Activated CD8-positive, alpha-beta memory T cell treated with anti-CD3 and anti-CD28 coated beads, Interleukin-2, amount 50 U/mL, for 1 hour (primary cell): ENCODE measurements around the gene MDC1.

Experiments used
- DNase-seq: peaks from one replicate; pipeline ENCODE4 v3.0.0-alpha.2; 2020; ENCODE audit errors: extremely low read depth

The MDC1 gene

DNA sequence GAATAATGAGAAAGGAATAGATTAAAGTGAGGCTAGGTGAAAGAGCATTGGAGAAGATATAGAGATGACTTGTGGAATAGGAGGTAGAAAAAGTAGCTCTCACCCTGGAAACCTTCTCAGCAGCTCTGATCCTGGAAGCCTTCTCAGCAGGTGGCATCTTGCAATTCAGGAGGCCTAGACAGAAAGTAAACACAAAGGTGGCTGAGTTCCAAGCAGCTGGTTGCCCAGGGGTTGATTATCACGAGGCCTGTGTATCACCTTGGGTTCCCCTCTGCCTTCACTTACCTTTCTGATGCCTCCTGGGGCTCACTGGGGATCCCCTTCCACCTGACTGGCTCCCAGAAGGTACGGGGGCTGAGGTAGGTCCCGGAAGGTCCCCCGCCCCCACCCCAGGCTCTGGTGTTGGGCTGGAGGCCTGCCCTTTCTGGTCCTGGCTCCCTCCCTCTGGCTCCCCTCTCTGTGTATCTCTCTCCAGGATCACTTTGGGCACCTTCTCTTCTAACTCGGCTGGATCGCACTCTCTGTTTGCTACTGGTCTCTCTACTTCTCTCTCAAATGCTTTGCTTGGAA lies 9.7 kb downstream of the MDC1 start:
- DNase-seq = no peak

DNA sequence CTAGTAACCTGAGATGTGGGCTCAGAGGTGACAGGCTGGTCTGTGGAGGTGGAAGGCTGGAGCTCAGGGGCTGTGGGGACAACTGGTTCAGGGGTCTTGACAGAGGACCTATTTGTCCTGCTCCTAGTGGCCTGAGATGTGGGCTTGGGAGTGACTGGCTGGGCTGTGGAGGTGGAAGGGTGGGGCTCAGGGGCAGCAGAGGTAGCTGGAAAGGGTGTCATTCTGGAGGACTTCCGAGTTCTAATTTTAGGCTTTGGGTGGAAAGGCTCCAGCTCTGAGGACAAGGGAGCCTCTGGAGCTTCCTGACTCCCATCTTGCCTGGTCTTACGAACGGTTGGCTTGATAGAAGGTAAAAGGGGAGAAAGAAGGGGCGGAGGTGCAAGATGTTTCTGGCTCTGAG lies 11.5 kb downstream of the MDC1 start:
- no peak for DNase-seq

DNA sequence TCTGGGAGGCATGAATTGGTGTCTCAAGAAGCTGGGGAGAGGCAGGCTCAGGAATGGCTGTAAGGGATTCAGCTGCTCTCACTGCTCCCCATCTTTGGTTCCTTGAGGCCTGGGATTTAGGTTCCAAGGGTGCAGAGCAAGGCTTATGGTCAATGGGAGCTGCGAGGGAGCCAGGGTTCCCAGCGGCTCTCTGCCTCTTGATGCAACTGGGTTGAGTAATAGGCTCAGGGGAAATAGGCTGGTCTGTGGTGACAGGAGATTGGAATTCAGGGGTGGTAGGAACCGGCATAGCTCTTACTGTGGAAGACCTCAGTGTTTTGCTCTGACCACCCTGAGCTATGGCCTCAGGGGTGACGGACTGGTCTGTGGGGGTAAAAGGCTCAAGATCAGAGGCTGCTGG lies 13.3 kb downstream of the MDC1 start:
- no peak for DNase-seq

DNA sequence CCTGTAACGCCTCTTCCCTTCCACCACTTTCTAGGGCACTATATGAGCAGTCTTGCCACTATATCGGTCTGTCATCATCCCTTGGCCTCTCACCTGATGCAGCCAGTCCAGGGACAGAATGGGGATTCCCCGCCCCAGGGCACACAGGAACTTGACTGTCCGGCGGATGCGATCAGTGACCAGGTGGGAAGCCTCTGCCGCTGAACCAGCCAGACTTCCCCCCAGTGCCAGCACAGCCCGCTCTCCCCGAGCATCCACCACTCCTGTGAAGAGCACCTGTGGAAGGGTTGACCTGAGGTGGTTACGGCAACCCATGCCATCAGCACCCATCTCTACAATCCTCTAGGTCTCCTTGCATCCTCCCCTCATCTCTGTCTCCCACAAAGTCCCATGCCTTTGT lies 14.1 kb downstream of the MDC1 start:
- no peak for DNase-seq

DNA sequence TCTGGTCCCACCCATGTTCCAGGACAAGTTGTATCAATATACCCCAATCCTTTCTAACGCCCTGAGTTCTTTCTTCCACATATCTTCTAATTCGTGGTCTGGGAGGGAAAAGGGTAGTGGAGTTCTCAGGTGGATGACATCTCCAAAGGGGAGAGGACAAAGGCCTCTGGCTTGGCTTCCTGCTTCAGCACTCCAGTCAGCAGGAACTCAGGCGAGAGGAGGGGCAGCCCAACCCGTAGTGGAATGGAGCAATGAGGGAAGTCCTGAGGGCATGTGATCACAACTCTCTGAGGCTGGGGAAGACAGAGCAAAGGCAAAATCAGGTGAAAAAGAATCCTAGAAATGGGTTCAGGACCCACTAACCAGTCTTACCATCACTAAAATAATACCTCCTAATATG lies 16.7 kb downstream of the MDC1 start:
- DNase-seq = no peak

DNA sequence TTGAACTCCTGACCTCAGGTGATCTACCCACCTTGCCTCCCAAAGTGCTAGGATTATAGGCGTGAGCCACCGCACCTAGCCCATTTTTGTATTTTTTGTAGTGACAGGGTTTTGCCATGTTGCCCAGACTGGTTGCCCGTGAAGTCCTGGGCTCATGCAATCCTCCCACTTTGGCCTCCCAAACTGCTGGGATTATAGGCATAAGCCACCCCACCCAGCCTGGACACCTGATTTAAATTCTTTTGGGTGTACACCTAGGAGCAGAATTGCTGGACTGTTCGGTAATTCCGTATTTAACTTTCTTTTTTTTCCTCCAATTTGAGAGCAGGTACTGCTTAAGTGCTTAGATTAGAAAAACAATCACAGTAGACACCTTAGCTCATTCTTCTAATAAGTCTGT lies 20.6 kb downstream of the MDC1 start:
- DNase-seq = no peak

DNA sequence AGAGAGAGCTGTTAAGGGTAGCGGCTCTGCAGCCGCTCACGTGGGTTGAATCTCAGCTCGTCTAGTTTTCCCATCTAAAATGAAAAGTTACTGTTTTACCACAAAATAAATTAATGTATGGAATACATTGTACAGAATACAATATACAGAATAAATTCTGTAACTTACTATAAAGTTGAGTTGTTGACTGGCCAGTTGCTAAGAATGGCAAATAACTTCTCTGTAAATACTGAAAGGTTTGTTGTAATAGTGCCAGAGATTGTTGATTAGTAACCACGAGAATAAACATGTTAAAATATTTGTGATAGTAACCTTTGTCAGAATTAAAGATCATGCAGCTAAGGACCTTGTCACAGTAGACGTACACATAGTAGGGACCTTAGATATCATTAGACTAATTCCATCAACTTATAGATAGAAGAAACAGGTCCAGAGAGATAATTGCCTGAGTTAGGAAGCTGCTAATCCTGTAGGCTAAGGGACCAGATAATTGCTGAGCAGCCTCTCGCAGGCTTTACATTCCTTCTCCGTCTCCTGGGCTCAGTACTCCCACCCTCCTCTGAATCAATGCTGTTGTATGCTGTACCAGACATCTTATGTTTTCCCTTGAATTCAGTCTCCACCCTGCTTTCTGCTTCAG lies 25.8 kb downstream of the MDC1 start:
- DNase-seq = no peak

DNA sequence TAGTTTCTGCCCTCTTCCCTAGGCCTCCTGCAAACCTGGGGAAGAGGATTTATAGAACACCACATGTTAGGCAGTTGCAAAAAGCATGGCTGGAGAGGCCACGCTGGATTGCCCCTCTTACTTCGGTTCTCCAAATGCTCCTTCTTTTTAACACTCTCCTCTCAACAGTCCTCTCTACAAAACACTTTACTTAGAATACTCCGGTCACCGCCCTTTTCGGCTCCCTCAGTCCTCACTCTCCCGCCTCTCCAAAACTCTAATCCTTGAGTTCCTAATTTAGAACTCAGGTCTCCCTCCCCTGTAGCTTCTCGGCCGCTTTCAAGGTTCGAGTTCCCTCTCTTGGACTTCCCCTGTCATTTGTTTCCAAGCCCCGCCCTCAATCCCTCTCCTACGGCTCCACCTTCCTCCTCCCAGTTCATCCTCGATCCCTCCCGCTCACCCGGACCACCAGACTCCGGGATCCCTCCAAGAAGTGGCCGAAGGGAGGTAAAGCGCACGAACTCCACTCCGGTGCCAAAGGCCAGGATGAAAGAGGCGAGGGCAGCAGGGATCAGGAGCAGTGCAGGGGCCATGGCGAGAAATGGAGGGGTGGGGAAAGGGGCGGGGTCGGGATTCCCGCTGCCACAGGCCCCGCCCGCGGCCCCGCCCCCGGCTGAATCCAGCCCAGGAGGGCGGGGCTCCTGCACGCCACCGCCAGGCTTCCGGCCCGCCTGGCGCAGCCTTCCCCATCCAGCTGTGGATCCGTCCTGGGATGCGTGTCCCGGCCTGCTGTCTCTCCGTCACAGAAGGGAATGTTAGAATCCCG lies 26.5 kb downstream of the MDC1 start, which contains the start of gene NRM:
Gene NRM (minus strand): TSS at position 582 of the 805 bp plus-strand sequence. CDS start 10 bp downstream, at position 572.
- DNase-seq = no peak

DNA sequence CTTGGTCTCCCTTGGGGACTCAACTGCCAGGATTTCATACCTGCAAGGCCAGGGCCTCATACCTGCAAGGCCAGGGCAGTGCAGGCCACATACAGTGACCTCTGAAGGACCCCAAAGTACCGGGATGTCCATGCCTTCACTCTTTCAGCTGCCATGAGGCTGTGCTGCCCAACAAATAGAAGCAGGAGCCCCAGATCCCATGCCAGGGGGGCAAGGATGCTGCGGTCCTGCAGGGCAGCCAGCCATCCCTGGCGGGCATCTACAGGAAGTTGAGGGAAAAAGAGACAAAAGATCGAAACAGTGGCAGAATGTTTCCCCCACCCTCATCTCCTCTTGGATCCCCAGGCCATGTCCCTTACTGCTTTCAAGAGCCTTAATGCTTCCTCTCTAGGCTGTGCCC lies 27.1 kb downstream of the MDC1 start:
- no peak for DNase-seq

DNA sequence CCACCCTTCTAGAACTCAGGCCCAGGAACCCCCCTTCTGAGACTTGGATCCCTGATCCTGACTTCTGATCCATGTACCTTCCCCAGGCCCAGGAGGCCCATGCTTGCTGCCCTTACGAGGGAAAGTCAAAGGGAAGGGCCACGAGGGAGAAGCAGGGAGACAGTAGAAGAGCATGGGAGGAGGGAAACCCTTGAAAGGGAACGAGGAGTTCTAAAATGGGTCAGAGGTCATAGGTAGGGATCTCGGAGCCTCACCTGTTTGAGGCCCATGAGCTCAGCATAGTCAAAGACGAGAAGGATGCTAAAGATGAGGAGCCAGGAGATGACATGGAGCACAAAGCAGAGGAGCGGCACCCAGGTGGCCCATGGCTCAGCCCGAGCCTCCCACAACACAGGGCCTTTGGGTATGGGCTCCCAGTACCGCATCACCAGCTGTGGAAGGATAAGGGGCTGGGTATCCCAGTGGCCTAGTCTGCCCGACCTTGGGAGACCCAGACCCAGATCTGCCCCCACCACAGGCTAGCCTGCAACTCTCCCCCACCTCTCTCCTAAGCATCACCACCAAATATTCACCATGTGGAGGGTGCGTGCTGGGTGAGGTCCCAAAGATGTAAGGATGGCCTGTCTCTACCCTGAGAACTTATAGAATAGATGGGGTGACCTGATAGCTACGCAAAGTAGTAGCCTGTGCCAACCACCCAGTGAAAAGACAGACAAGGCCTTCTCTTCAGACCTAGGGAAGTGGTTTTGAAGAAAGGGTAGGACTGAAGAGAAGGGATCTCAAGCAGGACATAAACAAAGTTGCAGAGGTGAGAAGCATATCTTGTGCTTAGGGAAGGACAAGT lies 27.8 kb downstream of the MDC1 start:
- DNase-seq = no peak

DNA sequence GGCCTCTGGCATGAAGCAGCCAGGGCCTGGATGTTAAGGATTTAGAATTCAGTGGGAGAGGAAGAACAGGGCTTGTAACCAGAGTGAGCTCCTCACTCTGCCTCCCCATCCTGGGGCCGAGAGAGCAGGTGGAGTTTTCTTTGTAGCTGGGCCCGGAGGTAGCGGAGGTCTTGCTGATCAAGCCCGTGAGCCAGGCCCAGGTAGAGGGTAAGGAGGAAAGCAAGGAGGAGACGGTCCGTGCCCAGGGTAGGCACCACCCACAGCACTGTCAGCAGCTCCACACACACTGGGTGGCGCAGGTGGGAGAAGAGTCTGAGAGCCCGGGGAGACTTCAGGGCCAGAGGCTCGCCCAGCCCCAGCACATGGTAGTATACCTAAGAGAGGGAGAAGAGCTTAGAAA lies 28.5 kb downstream of the MDC1 start:
- no peak for DNase-seq

DNA sequence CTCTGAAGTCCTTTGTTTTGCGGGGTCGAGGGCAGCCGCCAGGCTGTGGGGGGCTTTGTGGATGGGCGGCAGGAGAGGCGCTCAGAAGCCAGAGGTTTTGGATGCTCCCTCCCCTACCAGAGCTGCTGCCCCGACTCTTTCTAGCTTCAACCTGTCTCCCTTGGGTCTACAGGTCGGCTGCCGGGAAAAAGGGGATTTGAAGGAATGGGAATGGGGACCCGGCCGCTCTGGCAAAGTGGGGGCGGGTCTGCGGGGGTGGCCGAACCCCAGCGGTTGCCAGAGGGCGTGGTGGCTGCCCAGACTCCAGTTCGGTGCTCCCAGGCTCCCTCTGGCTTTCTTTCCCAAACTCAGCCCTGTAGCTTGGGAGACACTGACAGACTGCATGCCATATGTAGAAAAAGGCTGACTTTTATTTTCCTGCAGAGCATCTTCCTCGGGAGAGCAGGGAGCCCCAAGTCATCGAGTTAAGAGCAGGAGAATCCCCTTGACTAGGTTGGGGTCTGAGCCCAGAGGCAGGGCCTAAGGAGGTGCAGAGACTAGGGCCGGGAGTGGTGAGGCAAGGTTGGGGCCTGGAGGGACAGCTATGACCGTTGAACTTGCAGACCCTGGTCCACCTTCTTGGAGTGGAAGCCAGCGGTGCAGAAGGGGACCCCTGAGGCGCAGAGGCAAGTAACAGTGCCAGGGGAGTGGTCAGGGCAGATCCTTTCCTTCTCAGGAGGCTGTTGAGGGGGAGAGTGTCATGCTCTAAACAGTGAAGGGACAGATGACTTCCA lies 29.2 kb downstream of the MDC1 start:
- DNase-seq = no peak

DNA sequence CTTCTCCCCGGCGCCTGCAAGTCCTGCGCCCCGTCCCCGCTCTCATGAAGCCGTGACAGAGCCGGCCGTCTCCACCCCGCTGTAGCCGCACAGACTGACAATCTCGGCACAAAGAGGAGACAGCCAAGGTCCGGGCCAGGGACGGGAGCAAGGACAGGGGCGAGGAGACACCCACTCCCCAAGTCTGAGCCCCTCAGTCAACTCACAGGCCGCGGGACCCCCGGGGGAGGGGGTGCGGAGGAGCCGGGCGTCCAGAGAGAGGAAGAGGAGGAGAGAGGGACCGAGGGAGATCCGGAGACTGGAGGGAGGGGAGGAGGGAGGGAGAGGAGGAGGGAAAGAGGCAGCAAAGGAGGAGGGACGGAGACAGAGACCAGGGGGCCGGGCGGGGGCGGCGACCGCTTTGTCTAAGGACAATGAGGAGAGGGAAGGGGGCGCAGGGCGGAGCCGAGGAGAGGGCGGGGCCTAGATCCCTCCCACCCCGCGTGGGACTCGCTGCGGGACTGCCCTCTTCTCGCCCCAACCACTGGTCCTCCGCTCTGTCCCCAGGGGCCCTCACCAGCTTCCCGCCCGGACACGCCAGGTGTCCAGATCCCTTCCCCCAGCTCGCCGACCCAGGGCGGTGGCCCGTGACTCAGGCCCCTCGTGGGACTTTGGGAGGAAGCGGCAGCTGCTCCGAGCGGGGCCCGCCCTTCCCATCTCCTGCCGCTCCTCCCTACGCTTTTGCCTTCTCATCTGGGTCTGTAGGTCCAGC lies 30.0 kb downstream of the MDC1 start:
- no peak for DNase-seq

DNA sequence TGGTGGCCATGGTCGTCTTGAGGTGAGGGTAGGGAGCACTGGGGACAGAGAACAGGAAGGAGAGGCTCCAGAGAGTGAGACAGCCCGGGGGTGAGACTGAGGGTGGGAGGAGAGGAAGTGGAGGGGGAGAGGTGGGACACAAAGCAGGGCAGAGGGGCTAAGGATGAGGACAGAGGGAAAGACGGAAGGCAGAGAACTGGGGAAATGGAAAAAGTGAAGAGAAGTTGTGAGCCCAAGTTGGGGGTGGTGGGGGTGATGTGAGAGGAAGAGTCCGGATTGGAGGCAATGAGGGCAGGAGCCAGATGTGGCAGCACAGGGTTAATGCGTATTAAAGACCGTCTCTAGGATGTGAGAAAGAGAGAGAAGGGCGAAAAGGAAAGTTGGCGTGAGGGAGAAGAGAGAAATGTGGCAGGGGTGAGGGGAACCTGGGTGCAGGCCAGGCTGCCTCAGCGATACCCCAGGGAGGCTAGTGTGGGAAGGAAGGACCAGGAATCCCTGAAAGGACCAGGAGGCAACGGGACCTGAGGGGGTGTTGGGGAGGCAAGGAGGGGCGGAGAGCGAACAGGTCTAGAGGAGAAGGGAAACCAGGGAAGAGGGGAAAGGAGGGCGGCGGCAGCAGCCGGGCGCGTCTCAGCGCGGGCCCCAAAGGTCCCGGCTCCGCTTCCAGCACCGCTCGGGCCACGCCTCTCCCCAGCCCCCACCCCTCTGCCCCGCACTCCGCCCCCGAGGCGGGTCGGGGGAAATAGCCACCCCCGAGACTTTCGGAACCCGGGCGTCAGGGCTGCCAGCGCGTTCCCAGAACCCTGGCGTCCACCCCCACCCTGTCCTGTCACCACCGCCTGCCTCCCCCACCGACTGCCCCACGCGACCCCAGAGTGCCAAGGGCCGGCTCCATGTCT lies 30.8 kb downstream of the MDC1 start, which contains the start of gene PPP1R18:
Gene PPP1R18 (minus strand): TSS at position 637 of the 899 bp plus-strand sequence. CDS start 627 bp downstream, at position 10.
- DNase-seq = no peak

DNA sequence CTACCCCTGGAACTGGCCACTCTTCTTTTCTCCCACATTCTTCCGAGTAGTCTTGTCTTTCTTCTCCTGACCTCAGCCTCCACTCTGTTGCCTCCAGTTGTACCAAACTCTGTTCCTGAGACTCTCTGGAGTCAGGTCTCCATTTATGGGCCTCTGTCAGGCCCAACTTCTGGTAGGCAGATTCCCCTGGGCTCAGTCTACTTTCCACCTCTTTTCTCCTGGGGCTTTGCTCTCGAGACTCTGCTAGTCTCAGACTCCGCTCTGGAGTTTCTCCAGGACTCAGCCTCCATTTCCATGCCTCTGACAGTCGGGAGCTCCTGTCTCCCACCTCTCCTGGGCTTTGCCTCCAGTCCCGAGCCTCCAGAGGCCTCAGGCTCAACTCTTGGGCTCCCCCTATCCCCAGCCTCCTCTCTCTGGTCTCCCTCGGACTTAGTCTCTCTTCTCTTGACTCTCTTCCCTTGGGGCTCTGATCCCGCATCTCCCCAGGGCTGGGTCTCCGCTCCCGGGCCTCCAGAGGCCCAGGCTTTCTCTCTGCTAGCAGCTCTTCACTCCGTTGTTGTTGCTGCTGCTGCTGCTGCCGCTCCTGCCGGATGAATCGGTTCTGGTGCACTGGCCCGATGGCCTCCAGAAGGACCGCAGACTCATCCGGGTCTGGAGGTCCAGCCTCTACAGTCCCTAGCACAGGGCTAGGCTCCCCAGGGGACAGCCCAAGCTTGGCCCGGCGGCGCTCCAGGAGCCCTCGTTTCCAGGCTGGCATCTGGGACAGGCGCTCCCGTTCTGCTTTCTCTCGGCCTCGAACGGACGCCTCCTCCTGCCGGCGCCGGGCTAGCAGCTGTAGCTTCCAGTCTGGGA lies 31.7 kb downstream of the MDC1 start:
- DNase-seq = no peak

DNA sequence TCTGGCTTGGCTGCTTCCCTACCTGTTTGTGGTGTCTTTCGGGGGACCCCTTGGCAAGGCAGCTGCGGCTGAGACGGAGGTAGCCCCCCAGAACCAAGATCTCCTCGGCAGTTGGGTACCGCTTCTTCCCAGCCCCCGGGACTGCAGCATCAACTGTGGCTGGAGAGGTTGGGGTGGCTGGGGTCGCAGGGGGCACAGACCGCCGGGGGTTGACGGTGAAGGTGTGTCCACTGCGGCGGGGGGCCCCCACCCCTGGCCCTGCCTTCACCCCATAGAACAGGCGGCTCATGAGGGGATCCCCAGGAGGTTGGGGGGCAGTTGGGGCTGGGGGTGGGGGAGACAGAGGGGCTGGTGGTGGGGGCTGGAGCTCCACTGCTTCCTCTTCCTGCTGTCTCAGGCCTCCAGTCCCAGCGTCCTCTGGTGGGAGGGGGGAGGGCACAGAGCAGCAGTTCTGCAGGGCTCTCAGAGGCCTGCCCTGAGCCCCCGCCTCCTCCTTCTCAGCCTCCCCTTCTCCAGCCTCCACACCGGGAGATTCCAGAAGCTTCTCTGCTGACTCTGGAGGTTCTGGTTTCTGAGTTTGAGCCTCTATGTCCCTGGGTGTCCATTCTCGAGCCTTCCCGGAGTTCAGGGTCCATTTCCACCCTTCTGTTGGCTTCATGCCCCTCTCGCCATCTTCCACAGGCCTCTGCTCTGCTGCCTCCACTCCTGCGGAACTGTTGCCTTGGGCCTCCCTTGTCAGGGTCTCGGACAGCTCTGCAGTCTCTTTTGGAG lies 32.5 kb downstream of the MDC1 start:
- DNase-seq = no peak

DNA sequence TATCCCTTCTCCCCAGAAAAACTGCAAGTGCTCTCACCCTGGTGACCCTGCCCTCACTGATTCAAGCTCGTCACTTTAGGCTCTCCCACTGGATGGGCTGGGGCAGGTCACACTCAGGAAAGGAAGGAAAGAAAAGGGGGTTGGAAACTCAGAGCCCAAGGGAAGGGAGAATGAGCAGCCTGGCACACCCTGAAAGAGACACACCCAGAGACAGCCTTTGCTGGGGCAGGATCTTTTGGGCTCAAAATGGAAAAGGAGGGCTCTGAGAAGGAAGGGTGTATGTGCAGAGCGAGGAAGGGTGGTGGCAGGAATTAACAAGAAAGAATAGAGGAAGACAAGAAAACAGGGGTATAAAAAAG lies 33.1 kb downstream of the MDC1 start:
- no peak for DNase-seq
